ENCODE data around the gene IL17RE.
"Not testable (repeated sequence)": the region's sequence is repeated elsewhere in the genome, so short reads cannot be mapped to it uniquely, and the experiment has no call there.

The IL17RE gene, protein sequence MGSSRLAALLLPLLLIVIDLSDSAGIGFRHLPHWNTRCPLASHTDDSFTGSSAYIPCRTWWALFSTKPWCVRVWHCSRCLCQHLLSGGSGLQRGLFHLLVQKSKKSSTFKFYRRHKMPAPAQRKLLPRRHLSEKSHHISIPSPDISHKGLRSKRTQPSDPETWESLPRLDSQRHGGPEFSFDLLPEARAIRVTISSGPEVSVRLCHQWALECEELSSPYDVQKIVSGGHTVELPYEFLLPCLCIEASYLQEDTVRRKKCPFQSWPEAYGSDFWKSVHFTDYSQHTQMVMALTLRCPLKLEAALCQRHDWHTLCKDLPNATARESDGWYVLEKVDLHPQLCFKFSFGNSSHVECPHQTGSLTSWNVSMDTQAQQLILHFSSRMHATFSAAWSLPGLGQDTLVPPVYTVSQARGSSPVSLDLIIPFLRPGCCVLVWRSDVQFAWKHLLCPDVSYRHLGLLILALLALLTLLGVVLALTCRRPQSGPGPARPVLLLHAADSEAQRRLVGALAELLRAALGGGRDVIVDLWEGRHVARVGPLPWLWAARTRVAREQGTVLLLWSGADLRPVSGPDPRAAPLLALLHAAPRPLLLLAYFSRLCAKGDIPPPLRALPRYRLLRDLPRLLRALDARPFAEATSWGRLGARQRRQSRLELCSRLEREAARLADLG

DNA sequence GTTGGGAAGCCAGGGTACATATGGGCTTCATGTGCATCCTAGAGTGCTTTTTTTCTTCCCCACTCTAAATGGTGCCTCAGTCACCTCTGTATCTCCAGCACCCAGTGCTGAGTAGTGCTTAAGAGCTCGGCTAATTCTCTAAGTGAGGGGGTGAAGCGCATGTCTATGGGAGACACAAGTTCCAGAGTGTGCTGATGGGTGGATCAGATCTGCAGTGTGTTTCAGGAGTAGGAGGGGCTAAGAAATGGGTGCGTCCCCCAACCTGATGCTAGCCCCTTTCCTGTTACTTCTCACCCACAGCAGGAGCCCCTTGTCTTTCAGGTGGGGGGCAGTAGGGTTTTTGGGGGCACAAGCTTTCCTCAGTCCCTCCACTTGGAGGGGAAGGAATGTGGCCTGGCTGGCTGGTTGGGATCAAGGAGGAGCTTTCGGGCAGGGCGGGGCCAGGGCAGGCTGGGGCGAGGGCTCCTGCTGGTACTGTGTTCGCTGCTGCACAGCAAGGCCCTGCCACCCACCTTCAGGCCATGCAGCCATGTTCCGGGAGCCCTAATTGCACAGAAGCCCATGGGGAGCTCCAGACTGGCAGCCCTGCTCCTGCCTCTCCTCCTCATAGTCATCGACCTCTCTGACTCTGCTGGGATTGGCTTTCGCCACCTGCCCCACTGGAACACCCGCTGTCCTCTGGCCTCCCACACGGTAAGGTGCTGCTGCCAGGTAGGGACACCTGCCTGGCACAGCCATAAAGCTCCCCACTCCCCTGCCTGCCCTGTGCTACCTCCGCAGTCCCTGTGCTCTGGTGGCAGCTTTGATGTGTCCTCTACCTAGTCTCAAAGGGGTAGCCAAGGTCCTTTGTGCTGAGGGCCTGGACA lies at the start of gene IL17RE:
Gene IL17RE, plus strand, starts transcription at position 477 of the 866 bp plus-strand sequence. Its CDS starts 85 bp downstream, at position 562.
- no peak for DNase-seq (ENCODE audit: low read depth in 2 of 2)

DNA sequence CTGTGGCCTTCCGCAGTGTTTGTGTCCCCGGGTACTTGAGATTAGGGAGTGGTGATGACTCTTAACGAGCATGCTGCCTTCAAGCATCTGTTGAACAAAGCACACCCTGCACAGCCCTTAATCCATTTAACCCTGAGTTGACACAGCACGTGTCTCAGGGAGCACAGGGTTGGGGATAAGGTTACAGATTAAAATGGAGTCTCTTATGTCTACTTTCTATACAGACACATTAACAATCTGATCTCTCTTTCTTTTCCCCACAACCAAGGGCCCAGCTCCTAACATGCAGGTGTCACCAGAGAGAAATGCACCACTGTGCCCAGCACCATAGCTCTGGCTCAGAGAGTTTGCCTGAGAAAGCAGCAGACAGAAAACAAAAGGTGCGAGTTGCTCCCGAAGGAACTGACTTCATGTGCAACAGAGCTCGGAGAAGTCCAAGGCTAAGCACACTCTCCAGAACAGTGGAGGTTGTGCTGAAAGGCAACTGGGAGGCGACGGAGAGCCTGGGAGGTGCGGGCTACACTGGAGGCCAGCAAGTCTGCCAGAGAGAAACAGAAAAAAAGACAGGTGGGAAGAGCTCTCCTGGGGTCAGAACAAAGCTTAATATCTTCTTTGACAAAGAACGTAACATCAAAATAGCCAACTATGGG lies 48.2 kb upstream of the IL17RE start:
- DNase-seq (ENCODE audit: low read depth in 2 of 2) = not testable (repeated sequence)

DNA sequence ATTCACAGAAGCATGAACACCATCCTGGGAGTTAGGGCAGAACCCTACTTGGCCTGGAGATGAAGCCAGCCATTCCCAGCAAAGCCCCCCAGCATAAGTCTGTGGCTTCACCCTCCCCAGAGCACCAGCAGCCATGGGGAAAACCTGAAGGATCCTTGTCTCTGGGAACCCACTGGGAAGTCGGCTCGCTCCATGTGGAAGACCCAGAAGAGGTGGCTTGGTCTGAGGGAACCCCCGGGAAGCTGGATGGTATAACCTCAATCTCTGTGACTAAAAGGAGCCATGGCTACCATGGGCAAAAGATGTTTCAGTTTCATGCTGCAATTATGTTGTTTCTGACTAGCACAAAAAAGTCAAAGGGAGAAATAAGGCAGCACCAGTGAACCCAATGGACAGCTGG lies 47.1 kb upstream of the IL17RE start:
- DNase-seq (ENCODE audit: low read depth in 2 of 2) = no peak

GRCh38 chr3:9859530-9860025 lies 43.1 kb upstream of the IL17RE start:
- no peak for DNase-seq (ENCODE audit: low read depth in 2 of 2)

- DNase-seq (ENCODE audit: low read depth in 2 of 2) = no peak
Measured at GRCh38 chr3:9861201-9861600, 41.4 kb upstream of the IL17RE start.

DNA sequence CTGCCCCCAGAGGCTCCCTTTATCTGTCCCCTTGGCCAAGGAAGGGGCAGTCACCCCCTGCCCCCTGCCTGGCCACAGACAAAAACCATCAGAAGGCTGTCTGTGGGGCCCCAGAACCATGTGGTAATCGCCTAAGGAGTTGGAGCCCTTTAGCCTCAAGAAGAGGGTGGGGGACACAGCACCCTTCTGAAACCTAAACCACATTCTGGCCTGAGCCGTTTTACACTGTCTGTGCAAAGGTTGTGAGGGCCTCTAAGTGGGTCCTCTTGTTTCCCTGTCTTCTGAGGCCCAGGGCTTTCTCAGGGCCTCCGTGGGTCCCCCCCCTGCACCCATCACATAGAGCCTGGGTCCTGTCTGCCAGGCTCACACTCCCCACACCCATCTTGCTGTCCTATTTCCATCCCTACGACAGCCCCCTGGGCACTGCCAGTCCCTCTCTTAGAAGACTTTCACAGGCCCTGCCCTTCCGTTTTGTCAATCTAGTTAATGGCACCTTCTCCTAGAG lies 41.0 kb upstream of the IL17RE start:
- no peak for DNase-seq (ENCODE audit: low read depth in 2 of 2)

DNA sequence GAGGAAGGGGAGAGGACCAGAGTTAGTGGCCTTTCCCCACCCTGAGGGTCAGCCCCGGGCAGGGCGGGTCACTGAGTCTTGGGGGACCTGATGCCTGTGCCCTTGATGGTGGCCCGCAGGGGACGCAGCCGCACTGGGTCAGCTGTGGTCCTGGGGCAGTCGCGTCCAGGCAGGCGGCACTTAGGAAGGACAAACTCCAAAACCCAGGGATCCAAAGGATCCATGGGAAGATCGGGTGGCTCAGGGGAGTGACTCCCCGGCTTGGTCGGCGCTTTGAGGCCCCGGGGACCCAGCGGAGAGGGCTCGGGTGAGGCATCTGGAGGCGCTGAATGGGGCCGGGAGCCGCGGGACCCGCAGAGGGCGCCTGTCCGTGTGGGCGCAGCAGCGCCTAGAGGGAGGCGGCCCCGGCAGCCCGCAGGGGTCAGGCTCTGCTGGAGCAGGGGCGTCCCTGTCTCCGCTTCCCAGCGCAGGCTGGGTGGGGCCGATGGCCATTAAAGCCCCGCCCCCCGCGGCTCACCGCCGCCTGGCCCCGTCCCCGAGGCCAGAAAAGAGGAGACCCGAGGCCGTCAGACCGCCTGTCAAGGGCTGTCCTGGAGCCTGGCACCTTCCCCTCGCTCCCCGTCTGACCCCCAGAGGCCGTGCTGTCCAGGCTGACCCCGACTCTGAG lies 40.1 kb upstream of the IL17RE start:
- peak; percentile 17 to 23 for DNase-seq (ENCODE audit: low read depth in 2 of 2)

- DNase-seq (ENCODE audit: low read depth in 2 of 2) = no peak
Measured at GRCh38 chr3:9863058-9863772, 39.4 kb upstream of the IL17RE start.

- DNase-seq (ENCODE audit: low read depth in 2 of 2) = no peak
Measured at GRCh38 chr3:9864200-9864927, 38.3 kb upstream of the IL17RE start.

DNA sequence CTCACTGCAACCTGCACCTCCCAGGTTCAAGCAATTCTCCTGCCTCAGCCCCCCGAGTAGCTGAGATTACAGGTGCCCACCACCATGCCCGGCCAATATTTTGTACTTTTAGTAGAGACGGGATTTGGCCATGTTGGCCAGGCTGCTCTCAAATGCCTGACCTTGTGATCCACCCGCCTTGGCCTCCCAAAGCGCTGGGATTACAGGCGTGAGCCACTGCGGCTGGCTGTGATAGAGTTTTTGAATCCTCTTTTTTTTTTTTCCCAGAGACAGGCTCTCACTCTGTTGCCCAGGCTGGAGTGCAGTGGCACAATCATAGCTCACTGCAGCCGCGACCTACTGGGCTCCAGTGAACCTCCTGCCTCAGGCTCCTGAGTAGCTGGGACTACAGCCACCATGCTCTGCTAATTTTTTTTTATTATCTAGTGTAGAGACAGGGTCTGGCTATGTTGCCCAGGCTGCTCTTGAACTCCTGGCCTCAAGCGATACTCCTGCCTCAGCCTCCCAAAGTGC lies 37.5 kb upstream of the IL17RE start:
- not testable (repeated sequence) for DNase-seq (ENCODE audit: low read depth in 2 of 2)

DNA sequence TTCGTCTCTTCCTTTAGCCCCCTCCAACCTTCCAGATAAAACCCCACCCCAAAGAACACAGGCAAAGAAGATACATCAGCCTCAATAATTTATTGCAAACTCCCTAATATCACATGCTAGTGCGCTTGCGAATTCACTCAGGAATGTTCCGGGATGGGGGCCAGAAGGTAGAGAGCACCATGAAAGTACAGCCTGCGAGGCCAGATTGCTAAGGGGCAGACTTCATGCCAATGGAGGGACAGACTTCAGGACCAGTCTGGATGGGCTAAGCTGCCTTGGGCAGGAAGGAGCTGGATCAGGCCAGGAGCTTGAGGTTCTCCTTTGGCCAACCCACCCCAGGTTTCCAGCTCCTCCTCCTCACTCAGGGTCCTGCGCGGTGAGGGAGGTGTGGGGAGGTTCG lies 36.0 kb upstream of the IL17RE start:
- no peak for DNase-seq (ENCODE audit: low read depth in 2 of 2)

DNA sequence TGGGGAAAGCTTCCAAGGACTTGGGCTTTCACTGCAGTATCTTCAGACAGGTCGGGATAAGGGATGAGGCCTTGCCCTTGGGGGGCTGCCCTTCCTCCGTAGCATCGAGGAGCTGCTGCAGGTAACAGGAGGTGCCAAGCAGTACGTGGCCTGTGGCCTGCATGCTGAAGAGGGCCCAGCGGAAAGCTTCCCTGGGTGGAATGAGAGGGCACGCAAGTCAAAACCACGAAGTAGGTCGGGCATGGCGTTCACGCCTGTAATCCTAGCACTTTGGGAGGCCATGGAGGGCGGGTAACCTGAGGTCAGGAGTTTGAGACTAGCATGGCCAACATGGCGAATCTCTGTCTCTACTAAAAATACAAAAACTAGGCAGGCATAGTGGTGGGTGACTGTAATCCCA lies 35.5 kb upstream of the IL17RE start:
- DNase-seq (ENCODE audit: low read depth in 2 of 2) = no peak

- DNase-seq (ENCODE audit: low read depth in 2 of 2) = no peak
Measured at GRCh38 chr3:9869955-9870354, 32.7 kb upstream of the IL17RE start.

GRCh38 chr3:9870978-9871377 lies 31.7 kb upstream of the IL17RE start:
- no peak for DNase-seq (ENCODE audit: low read depth in 2 of 2)

DNA sequence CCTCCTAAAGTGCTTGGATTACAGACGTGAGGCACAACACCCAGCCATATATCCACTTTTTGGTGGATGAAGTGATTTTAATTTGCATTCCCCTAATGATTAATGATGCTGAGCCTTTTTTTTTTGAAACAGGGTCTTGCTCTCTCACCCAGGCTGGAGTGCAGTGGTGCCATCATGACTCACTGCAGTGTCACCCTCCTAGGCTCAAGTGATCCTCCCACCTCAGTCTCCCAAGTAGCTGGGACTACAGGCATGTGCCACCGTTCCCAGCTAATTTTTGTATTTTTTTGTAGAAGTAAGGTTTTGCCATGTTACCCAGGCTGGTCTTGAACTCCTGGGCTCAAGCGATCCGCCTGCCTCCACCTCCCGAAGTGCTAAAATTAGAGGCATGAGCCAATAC lies 30.6 kb upstream of the IL17RE start:
- DNase-seq (ENCODE audit: low read depth in 2 of 2) = not testable (repeated sequence)

GRCh38 chr3:9875448-9875847 lies 27.2 kb upstream of the IL17RE start:
- DNase-seq (ENCODE audit: low read depth in 2 of 2) = no peak

GRCh38 chr3:9876255-9876654 lies 26.4 kb upstream of the IL17RE start:
- not testable (repeated sequence) for DNase-seq (ENCODE audit: low read depth in 2 of 2)

- no peak for DNase-seq (ENCODE audit: low read depth in 2 of 2)
Measured at GRCh38 chr3:9876991-9877390, 25.7 kb upstream of the IL17RE start.

- no peak for DNase-seq (ENCODE audit: low read depth in 2 of 2)
Measured at GRCh38 chr3:9878700-9879099, 23.9 kb upstream of the IL17RE start.

Data from stimulated activated CD4-positive, alpha-beta T cell treated with anti-CD3 and anti-CD28 coated beads, Interleukin-4, amount 100 ng/mL, for 48 hours (primary cell).